Measurements from ENCODE around the gene SH3TC1.

The SH3TC1 gene

DNA sequence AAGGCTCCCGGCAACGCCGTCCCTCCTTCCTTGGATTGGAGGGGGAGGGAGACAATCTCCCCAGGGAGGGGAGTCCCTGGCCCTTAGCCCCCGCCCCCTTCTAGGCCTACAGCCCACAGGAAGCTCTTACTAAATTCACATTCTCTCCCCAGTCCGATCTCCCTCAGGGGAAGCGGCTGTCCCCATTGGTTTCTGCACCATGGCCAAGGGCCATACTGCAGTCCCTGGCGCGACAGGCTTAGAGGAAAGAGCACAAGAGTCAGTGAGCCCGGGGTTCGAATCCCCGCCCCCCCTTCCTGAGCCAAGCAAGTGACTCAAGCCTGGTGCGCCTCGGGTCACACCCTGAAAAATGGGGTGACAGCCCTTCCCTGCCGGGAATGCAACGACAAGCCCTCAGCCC, 41.6 kb upstream of the SH3TC1 start:
- peaks cover 15% of the 10 kb centered on the region in 2 experiments for H3K4me1 ChIP-seq (ENCODE audit: control insufficient read depth in 1 of 2, insufficient read depth in 1 of 2, low read depth in 1 of 2, low read length in 1 of 2)
- TF ChIP-seq, protein P1, sequence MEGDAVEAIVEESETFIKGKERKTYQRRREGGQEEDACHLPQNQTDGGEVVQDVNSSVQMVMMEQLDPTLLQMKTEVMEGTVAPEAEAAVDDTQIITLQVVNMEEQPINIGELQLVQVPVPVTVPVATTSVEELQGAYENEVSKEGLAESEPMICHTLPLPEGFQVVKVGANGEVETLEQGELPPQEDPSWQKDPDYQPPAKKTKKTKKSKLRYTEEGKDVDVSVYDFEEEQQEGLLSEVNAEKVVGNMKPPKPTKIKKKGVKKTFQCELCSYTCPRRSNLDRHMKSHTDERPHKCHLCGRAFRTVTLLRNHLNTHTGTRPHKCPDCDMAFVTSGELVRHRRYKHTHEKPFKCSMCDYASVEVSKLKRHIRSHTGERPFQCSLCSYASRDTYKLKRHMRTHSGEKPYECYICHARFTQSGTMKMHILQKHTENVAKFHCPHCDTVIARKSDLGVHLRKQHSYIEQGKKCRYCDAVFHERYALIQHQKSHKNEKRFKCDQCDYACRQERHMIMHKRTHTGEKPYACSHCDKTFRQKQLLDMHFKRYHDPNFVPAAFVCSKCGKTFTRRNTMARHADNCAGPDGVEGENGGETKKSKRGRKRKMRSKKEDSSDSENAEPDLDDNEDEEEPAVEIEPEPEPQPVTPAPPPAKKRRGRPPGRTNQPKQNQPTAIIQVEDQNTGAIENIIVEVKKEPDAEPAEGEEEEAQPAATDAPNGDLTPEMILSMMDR (IDR thresholded peaks at IDR 0.05), result no peak
- no peak overlapping the region for H3K4me3 ChIP-seq (ENCODE audit: low read depth in 1 of 2, low read length in 1 of 2)
- H3K27ac ChIP-seq, result no peak overlapping the region
- H3K9me3 ChIP-seq, result no peaks in the 10 kb centered on the region
- H3K27me3 ChIP-seq, result peaks cover 89% of the 10 kb centered on the region
- H3K36me3 ChIP-seq, result no peaks in the 10 kb centered on the region

DNA sequence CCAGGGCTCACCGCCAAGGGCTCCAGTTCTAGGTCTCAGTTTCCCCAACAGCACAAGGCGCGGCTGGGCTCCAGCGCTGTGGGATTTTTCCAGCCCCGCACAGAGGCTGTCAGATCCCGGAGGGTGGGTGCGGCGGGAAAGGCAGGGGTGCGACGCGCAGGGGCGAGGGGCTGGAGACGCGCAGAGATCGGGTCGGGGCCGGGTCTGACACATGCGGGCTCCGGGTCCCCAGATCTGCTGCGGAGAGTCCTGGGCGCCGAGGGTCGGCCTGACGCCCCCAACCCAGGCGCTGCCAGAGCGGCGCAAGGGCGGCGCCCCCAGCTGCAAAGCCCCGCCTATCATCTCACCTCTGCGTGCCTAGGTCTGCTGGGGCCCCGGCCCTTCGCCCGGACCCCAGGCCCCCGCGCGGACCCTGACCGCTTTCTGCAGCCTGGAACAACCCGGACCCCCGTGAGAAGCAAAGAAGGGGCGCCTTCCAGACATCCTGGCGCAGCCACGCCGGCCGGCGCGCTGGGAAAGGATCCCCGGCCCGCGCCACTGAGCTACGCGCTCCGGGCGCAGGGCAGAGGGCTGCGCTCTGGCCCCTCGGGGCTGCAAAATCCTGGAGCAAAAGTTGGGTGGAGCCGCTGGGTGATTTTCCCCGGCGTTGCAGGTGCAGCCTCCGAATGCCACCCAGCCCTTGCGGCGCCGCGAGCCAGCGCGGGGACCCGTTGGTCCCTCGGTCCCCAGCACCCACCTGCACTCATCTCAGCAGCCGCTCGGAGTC, 41.0 kb upstream of the SH3TC1 start:
- no peaks in the 10 kb centered on the region for H3K9me3 ChIP-seq
- peaks cover 15% of the 10 kb centered on the region in 2 experiments for H3K4me1 ChIP-seq (ENCODE audit: control insufficient read depth in 1 of 2, insufficient read depth in 1 of 2, low read depth in 1 of 2, low read length in 1 of 2)
- TF ChIP-seq, protein P1 (IDR thresholded peaks at IDR 0.05), result no peak
- H3K27me3 ChIP-seq, result peaks cover 89% of the 10 kb centered on the region
- H3K36me3 ChIP-seq, result no peaks in the 10 kb centered on the region
- H3K27ac ChIP-seq, result no peak overlapping the region
- peak overlapping the region; percentile 73 to 78 for H3K4me3 ChIP-seq (ENCODE audit: low read depth in 1 of 2, low read length in 1 of 2)

DNA sequence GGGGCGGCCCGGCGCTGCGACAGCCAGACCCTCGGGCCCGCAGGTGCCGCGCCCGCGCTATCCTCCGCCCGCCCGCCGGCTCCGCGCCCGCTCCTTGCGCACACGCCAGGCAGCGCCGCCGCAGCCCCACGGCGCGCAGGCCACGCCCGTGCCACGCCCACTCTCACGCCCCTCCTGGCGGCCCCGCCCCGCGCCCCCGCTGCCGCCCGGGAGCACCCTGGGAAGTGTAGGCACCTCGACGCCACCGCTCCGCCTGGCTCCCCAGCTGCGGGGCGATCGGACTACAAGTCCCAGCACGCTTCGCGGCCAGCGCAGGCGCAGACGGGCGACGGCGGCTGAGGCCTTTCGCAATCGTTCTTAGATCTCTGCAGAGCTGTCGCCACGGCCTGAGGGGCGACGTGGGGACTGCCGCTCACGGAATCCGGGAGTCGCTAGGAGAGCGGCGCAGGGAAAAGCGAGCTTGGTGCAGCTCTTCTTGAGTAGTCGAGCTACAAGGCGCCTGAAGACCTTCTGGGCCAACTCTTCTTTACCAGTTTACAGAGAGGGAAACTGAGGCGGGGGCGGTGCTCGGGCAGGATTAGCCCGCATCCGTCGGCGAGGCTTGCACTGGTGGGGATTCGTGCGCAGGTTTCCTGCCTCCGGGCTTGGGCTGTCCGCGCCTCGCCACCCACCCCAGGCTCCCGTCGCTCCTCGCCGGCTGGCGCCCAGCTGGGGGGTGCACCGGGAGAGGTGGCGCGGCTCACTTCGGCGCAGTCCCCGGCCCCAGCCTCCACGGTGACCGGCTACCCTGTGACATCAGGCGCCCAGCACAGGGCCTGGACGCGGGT, 40.2 kb upstream of the SH3TC1 start, which contains the start of gene ABLIM2:
Gene ABLIM2, minus strand, starts transcription at position 104 of the 827 bp plus-strand sequence. CDS start 124 bp downstream, outside the sequence.
- no peak within 1 kb of the TSS for H3K27ac ChIP-seq
- H3K27me3 ChIP-seq, result peaks cover 91% of the 10 kb centered on the region
- no peaks in the 10 kb centered on the region for H3K9me3 ChIP-seq
- H3K36me3 ChIP-seq, result no peaks in the 10 kb centered on the region
- H3K4me1 ChIP-seq (ENCODE audit: control insufficient read depth in 1 of 2, insufficient read depth in 1 of 2, low read depth in 1 of 2, low read length in 1 of 2), result peaks cover 15% of the 10 kb centered on the region in 2 experiments
- TF ChIP-seq, protein P1 (IDR thresholded peaks at IDR 0.05), result peak; percentile 25
- H3K4me3 ChIP-seq (ENCODE audit: low read depth in 1 of 2, low read length in 1 of 2), result peak within 1 kb of the TSS; percentile 73 to 78

DNA sequence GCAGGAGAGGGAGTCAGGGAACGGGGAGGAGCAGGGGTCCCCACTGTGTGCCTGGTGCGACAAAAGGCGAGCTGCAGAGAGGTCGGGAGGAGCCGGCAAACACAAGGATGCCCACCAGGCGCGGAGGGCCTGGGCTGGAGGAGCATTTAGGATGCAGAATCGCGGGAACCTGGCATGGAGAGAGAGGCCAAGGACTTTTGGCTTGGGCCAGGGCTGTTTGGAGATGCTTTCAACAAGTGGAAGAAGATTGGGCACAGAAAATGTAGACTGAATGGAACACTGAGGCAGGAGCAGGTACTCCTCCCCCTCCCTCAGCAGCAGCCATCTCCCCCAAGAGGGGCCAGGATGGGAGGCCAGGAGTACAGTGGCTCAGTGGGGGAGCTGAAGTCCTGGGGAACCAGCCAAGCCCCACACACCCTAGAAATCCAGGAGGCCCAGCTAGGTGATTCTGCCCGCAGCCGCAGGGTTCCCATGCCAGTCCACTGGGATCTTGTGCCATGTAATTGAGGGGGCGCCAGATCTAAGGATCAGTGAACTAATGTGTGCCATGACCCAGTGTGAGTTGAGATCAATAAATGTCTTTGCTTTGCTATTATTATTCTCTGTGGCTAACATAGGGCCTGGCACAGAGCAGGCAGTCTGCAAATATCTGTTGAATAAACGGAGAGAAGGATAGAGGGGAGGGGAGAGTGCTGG, 39.4 kb upstream of the SH3TC1 start:
- H3K4me1 ChIP-seq (ENCODE audit: control insufficient read depth in 1 of 2, insufficient read depth in 1 of 2, low read depth in 1 of 2, low read length in 1 of 2), result peaks cover 15% of the 10 kb centered on the region in 2 experiments
- no peaks in the 10 kb centered on the region for H3K9me3 ChIP-seq
- H3K27ac ChIP-seq, result no peak overlapping the region
- H3K27me3 ChIP-seq, result peaks cover 94% of the 10 kb centered on the region
- peak overlapping the region; percentile 73 to 78 for H3K4me3 ChIP-seq (ENCODE audit: low read depth in 1 of 2, low read length in 1 of 2)
- no peaks in the 10 kb centered on the region for H3K36me3 ChIP-seq
- TF ChIP-seq, protein P1 (IDR thresholded peaks at IDR 0.05), result no peak

DNA sequence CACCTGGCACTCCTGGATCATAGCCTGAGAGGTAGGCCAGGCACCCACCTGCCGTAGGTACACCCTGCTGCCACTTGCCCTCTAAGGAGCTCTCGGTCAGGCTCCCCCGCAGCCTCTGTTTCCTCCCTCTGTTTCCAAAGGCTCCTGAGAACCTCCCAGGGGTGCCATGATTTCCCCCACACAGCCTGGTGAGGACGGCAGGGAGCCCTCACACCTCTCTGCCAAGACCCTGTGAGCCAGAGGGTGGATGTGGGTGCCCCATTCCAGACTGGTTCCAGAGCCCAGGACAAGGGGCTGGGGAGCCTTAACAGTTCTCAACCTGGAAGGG, 38.9 kb upstream of the SH3TC1 start:
- Histone ChIP-seq H3K4me3 (ENCODE audit: low read depth in 1 of 2, low read length in 1 of 2) (no peak overlapping the region), H3K36me3 (no peaks in the 10 kb centered on the region), H3K27me3 (peaks cover 90% of the 10 kb centered on the region), H3K4me1 (ENCODE audit: control insufficient read depth in 1 of 2, insufficient read depth in 1 of 2, low read depth in 1 of 2, low read length in 1 of 2) (peaks cover 15% of the 10 kb centered on the region in 2 experiments), H3K27ac (no peak overlapping the region), H3K9me3 (no peaks in the 10 kb centered on the region)
- TF ChIP-seq, protein P1 (IDR thresholded peaks at IDR 0.05), result no peak
